HepG2 (cell line): ENCODE results near the gene POGK. TPM values are rescaled to one million over a fixed set of nuclear protein-coding genes. Genes with fewer than 3 reads are reported as not detected.

Experiments used
- ATAC-seq: fragments of 200-7000 bp; cut with Tn5 transposase; 3 replicates; pipeline ENCODE4 v1.9.1; 2020; ENCODE audit warnings: mild to moderate bottlenecking, moderate library complexity
- BruUV-seq: library from RNA; stranded (reverse); fragments of 400-500 nt; replicated peaks from 2 replicates; lab custom pipeline; 2021; lab: Mats Ljungman, UMichigan
- CTCF ChIA-PET: fragments of 300-600 bp; formaldehyde crosslinking; extraction: SDS; loops from one replicate; lab custom pipeline; 2021; ENCODE audit warnings: low total read pairs, inconsistent platforms, low intra/inter-chr PET ratio; lab: Yijun Ruan, JAX
- POLR2A ChIA-PET: fragments of 350-600 bp; sonication (Branson Sonifier 250); formaldehyde crosslinking; loops from one replicate; lab custom pipeline; 2020; ENCODE audit warnings: antibody characterized with exemption, inconsistent platforms; lab: Yijun Ruan, JAX
- DNase-seq: peaks from one replicate; pipeline ENCODE4 v3.0.0-alpha.2; 2015; ENCODE audit warnings: low spot score
- FAIRE-seq: peaks from 3 replicates; lab custom pipeline; 2011; peaks lifted over from hg19 to GRCh38; lab: Jason Lieb, UNC
- H2AFZ ChIP-seq: one replicate; pipeline ENCODE4 v1.6.1; 2011; ENCODE audit warnings: low read length, inconsistent platforms
- H3K27ac ChIP-seq: fragments of 300-600 bp; 3 replicates; pipeline ENCODE4 v1.8.0; 2011; ENCODE audit warnings: mixed run types, mild to moderate bottlenecking, mixed read lengths, low read length, inconsistent platforms; ENCODE audit not compliant: insufficient read depth; ENCODE audit errors: extremely low read length
- H3K27me3 ChIP-seq, 2 experiments: fragments of 200-600 bp in 1 of 2; 2 replicates in 1 of 2; 3 replicates in 1 of 2; pipeline versions ENCODE4 v1.6.0 to v1.8.0; 2011; ENCODE audit warnings: low read length in 2 of 2, mild to moderate bottlenecking in 2 of 2, moderate library complexity in 2 of 2, inconsistent platforms in 1 of 2; ENCODE audit not compliant: insufficient read depth in 2 of 2, control insufficient read depth in 1 of 2
- H3K36me3 ChIP-seq, 2 experiments: fragments of 200-600 bp in 1 of 2; replicated peaks in 1 of 2; 2 replicates in 1 of 2; 3 replicates in 1 of 2; pipeline versions ENCODE4 v1.5.1 to v1.8.0; 2011; ENCODE audit warnings: low read length in 2 of 2, inconsistent platforms in 1 of 2; ENCODE audit not compliant: insufficient read depth in 2 of 2, control insufficient read depth in 1 of 2
- H3K4me1 ChIP-seq: 2 replicates; pipeline ENCODE4 v1.5.1; 2012; ENCODE audit warnings: low read length, inconsistent platforms; ENCODE audit not compliant: insufficient read depth
- H3K4me2 ChIP-seq: 2 replicates; pipeline ENCODE4 v1.6.0; 2011; ENCODE audit warnings: low read depth, low read length, inconsistent platforms
- H3K4me3 ChIP-seq, 3 experiments: fragments of 200-600 bp in 1 of 3; sonication (generic), shearing (Covaris generic) in 1 of 3; replicated peaks in 1 of 3; 2 replicates each; pipeline ENCODE4 v1.5.1; 2011 to 2016; ENCODE audit warnings: low read length in 3 of 3, inconsistent platforms in 2 of 3, low read depth in 2 of 3, mild to moderate bottlenecking in 2 of 3, control low read depth in 1 of 3, mixed read lengths in 1 of 3; ENCODE audit not compliant: insufficient read depth in 1 of 3
- H3K79me2 ChIP-seq: one replicate; pipeline ENCODE4 v1.6.1; 2011; ENCODE audit warnings: low read length, inconsistent platforms; ENCODE audit not compliant: insufficient read depth
- H3K9ac ChIP-seq: 2 replicates; pipeline ENCODE4 v1.6.0; 2011; ENCODE audit warnings: mild to moderate bottlenecking, low read depth, low read length, inconsistent platforms; ENCODE audit not compliant: insufficient read depth
- H3K9me3 ChIP-seq: 2 replicates; pipeline ENCODE4 v1.5.1; 2012; ENCODE audit warnings: mild to moderate bottlenecking, low read length
- H4K20me1 ChIP-seq: 2 replicates; pipeline ENCODE4 v1.6.0; 2011; ENCODE audit warnings: inconsistent platforms, mild to moderate bottlenecking, low read length, moderate library complexity; ENCODE audit not compliant: insufficient read depth
- HMG20B ChIP-seq: conservative IDR thresholded peaks from 2 replicates; pipeline ENCODE4 v1.6.1; 2016; ENCODE audit warnings: missing genetic modification reagents, missing compliant biosample characterization
- HNRNPK ChIP-seq: fragments of 200-400 bp; formaldehyde crosslinking; IDR thresholded peaks from 2 replicates; pipeline ENCODE4 v1.6.1; 2018; ENCODE audit warnings: low read length, low read depth, moderate library complexity, mild to moderate bottlenecking; ENCODE audit not compliant: poor library complexity, severe bottlenecking
- JUND ChIP-seq: sonication (generic); formaldehyde crosslinking; IDR thresholded peaks from 2 replicates; pipeline ENCODE4 v1.8.0; 2022; ENCODE audit warnings: mild to moderate bottlenecking, missing genetic modification reagents
- KDM6A ChIP-seq: IDR thresholded peaks from 2 replicates; pipeline ENCODE4 v1.6.1; 2016; ENCODE audit warnings: low read depth
- RBAK ChIP-seq: sonication (generic); formaldehyde crosslinking; IDR thresholded peaks from 2 replicates; pipeline ENCODE4 v1.5.1; 2020; ENCODE audit warnings: mild to moderate bottlenecking, missing genetic modification reagents
- SP2 ChIP-seq: sonication (generic); formaldehyde crosslinking; IDR thresholded peaks from 2 replicates; pipeline ENCODE4 v1.5.1; 2020; ENCODE audit warnings: mild to moderate bottlenecking, missing genetic modification reagents
- TOPORS ChIP-seq: sonication (generic); formaldehyde crosslinking; IDR thresholded peaks from 2 replicates; pipeline ENCODE4 v1.8.0; 2023; ENCODE audit warnings: mild to moderate bottlenecking, missing genetic modification reagents
- ZBTB3 ChIP-seq: sonication (generic); formaldehyde crosslinking; IDR thresholded peaks from 2 replicates; pipeline ENCODE4 v1.4.0; 2020; ENCODE audit warnings: low read depth, mild to moderate bottlenecking, moderate library complexity, missing genetic modification reagents, borderline replicate concordance
- ZNF496 ChIP-seq: sonication (generic); formaldehyde crosslinking; IDR thresholded peaks from 2 replicates; pipeline ENCODE4 v1.8.1; 2023; ENCODE audit warnings: mild to moderate bottlenecking, moderate library complexity, missing genetic modification reagents; ENCODE audit not compliant: insufficient replicate concordance
- WGBS: methylation state at CpG from one replicate; pipeline ENCODE4 v1.1.6; 2017; ENCODE audit warnings: low lambda C conversion rate; 5-methylcytosine and 5-hydroxymethylcytosine counted together
- in situ Hi-C: cut with HindIII; loops from 2 replicates; pipeline ENCODE4 v1.10.0; 2017; ENCODE audit warnings: low pct_unique_long_range_greater_than_20kb; ENCODE audit not compliant: extremely low pct_ligation_motif_present
- intact Hi-C: fragments of 100-400 bp; cut with micrococcal nuclease; formaldehyde crosslinking; loops from one replicate; pipeline ENCODE4 v1.10.0; 2022; ENCODE audit not compliant: unreplicated experiment
- polyA plus RNA-seq, 8 experiments: library from polyadenylated mRNA; depleted of rRNA in 3 of 8; stranded (reverse) in 7 of 8; unstranded in 1 of 8; fragments of >200 nt; fragmentation: Illumina TruSeq in 4 of 8; extraction: Trizol in 4 of 8; gene quantifications; 2 replicates each; pipeline versions ENCODE4 v1.2.1 to v1.2.3, GENCODE V29; 2011 to 2016; ENCODE audit warnings: low read depth in 4 of 8, missing spikeins in 1 of 8, mixed read lengths in 1 of 8; ENCODE audit not compliant: insufficient read depth in 1 of 8
- total RNA-seq, 5 experiments: library from RNA; depleted of rRNA; stranded (reverse); fragments of >200 nt; fragmentation: Illumina TruSeq; extraction: Trizol; gene quantifications; 2 replicates each; pipeline ENCODE4 v1.2.3, GENCODE V29; 2016; ENCODE audit warnings: low read depth in 1 of 5
- TF ChIP-seq, protein P1 (sequence below): sonication (generic); formaldehyde crosslinking; IDR thresholded peaks from 2 replicates; pipeline ENCODE4 v1.4.0; 2020; ENCODE audit warnings: missing genetic modification reagents, borderline replicate concordance
- TF ChIP-seq, protein P2 (sequence below): sonication (generic); formaldehyde crosslinking; IDR thresholded peaks from 2 replicates; pipeline ENCODE4 v1.4.0; 2020; ENCODE audit warnings: mild to moderate bottlenecking, low read depth, missing genetic modification reagents
- TF ChIP-seq, protein P3 (sequence below): sonication (generic); formaldehyde crosslinking; IDR thresholded peaks from 2 replicates; pipeline ENCODE4 v1.5.1; 2020; ENCODE audit warnings: missing genetic modification reagents, mild to moderate bottlenecking, borderline replicate concordance

The POGK gene
- total and polyA plus RNA-seq, 2 of the 13 experiments (the other 11 are each of a cell fraction or from before 2014, with no cell fraction given) = 4.8 to 16.2 TPM

DNA sequence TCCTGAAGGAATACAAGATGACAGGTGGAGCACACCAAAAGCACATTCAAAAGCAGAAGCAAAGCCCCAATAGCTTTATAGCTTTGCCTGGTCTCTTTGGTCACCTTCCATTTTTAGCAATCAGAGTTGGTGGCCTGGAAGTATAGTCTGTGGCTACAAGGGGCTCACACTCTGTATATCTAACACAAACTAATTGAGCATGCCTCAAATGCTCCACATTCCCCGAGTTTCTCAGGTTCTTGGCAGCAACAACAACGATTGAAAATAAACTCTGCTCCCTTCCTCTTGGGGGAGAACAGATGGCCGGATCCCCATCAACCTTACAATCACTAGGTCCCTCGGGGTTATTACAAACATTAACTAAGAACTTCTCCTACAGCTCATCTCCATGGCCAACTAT lies 61.7 kb downstream of the POGK start:
- no peaks in the 10 kb centered on the region for H3K36me3 ChIP-seq
- H3K4me1 ChIP-seq = no peaks in the 10 kb centered on the region
- DNase-seq = no peak
- no TSS peak for BruUV-seq
- intact Hi-C loops = no loop called here
- 0% methylated on average over 4 of the region's 4 CpGs for WGBS
- H2AFZ ChIP-seq = no peak overlapping the region
- ChIA-PET CTCF (no interaction called here), POLR2A (no interaction called here)
- H3K9me3 ChIP-seq = peaks cover 6% of the 10 kb centered on the region
- H3K79me2 ChIP-seq = no peaks in the 10 kb centered on the region
- no peak overlapping the region for H3K4me2 ChIP-seq
- no peak overlapping the region for H3K9ac ChIP-seq
- TF ChIP-seq, protein P1, sequence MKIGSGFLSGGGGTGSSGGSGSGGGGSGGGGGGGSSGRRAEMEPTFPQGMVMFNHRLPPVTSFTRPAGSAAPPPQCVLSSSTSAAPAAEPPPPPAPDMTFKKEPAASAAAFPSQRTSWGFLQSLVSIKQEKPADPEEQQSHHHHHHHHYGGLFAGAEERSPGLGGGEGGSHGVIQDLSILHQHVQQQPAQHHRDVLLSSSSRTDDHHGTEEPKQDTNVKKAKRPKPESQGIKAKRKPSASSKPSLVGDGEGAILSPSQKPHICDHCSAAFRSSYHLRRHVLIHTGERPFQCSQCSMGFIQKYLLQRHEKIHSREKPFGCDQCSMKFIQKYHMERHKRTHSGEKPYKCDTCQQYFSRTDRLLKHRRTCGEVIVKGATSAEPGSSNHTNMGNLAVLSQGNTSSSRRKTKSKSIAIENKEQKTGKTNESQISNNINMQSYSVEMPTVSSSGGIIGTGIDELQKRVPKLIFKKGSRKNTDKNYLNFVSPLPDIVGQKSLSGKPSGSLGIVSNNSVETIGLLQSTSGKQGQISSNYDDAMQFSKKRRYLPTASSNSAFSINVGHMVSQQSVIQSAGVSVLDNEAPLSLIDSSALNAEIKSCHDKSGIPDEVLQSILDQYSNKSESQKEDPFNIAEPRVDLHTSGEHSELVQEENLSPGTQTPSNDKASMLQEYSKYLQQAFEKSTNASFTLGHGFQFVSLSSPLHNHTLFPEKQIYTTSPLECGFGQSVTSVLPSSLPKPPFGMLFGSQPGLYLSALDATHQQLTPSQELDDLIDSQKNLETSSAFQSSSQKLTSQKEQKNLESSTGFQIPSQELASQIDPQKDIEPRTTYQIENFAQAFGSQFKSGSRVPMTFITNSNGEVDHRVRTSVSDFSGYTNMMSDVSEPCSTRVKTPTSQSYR (CRISPR knock-in tag) = no peak
- H3K4me3 ChIP-seq = no peak overlapping the region
- H3K27ac ChIP-seq = no peak overlapping the region
- no peaks in the 10 kb centered on the region for H4K20me1 ChIP-seq
- in situ Hi-C loops = no loop called here
- FAIRE-seq = no peak
- H3K27me3 ChIP-seq = peaks cover 0 to 4% of the 10 kb centered on the region in 2 experiments; a peak in 1 of 5 replicates
- ATAC-seq = no peak

DNA sequence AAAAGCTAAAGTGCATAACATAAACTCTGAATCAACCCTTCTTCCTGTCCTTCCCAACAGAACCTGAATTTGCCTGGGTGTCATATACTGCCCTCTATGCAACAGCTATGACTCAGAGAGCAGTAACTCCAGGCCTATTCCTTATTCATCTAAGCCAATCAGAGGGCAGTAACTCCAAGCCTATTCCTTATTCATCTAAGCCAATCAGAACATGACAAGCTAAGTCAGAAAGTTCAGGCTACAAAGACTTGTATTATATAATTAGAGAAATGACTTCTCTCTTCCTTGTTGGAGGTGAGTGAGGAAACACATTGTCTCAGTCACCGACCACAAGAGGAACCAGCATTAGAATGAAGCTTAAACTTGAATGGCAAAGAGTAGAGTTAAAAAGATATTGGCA lies 63.0 kb downstream of the POGK start:
- Histone ChIP-seq H3K4me2 (no peak overlapping the region), H3K27ac (no peak overlapping the region), H3K36me3 (no peaks in the 10 kb centered on the region), H3K79me2 (no peaks in the 10 kb centered on the region), H3K9ac (no peak overlapping the region), H3K4me1 (no peaks in the 10 kb centered on the region), H2AFZ (no peak overlapping the region), H4K20me1 (no peaks in the 10 kb centered on the region), H3K27me3 (peaks cover 0 to 4% of the 10 kb centered on the region in 2 experiments; a peak in 1 of 5 replicates), H3K4me3 (no peak overlapping the region), H3K9me3 (peaks cover 5% of the 10 kb centered on the region)
- DNase-seq = no peak
- no peak for FAIRE-seq
- ATAC-seq = no peak
- ChIA-PET CTCF (no interaction called here), POLR2A (no interaction called here)
- TF ChIP-seq, protein P2, sequence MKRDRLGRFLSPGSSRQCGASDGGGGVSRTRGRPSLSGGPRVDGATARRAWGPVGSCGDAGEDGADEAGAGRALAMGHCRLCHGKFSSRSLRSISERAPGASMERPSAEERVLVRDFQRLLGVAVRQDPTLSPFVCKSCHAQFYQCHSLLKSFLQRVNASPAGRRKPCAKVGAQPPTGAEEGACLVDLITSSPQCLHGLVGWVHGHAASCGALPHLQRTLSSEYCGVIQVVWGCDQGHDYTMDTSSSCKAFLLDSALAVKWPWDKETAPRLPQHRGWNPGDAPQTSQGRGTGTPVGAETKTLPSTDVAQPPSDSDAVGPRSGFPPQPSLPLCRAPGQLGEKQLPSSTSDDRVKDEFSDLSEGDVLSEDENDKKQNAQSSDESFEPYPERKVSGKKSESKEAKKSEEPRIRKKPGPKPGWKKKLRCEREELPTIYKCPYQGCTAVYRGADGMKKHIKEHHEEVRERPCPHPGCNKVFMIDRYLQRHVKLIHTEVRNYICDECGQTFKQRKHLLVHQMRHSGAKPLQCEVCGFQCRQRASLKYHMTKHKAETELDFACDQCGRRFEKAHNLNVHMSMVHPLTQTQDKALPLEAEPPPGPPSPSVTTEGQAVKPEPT = no peak
- TF ChIP-seq SP2 (CRISPR knock-in tag) (no peak), ZNF496 (no peak), HNRNPK (no peak), TOPORS (CRISPR knock-in tag) (no peak), HMG20B (CRISPR knock-in tag) (no peak), ZBTB3 (CRISPR knock-in tag) (no peak), KDM6A (CRISPR knock-in tag) (no peak), RBAK (CRISPR knock-in tag) (no peak), JUND (CRISPR knock-in tag) (no peak)
- TF ChIP-seq, protein P3, sequence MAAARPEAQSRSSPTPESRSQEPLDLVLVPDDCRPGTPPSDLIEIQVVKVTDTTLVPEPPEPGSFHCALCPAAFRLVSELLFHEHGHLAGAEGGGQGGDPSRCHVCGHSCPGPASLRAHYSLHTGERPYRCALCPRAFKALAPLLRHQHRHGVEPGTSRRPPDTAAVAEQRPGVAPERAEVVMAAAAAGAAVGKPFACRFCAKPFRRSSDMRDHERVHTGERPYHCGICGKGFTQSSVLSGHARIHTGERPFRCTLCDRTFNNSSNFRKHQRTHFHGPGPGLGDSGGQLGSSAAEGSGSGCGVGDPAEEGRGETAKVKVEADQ (CRISPR knock-in tag) = no peak
- BruUV-seq = no TSS peak
- intact Hi-C loops (no loop called here), in situ Hi-C loops (no loop called here)
- WGBS = 44% methylated on average over 1 of the region's 1 CpG
